SK-N-SH (cell line): ENCODE data around the gene HBA1. TPM values are rescaled to one million over a fixed set of nuclear protein-coding genes. Genes with fewer than 3 reads are reported as not detected.

Source experiments
- CTCF ChIA-PET: fragments of 300-600, 350-600 bp; formaldehyde crosslinking; extraction: SDS; loops from one replicate; lab custom pipeline; 2021; lab: Yijun Ruan, JAX
- POLR2A ChIA-PET: fragments of 350-600 bp; sonication (Branson Sonifier 250); formaldehyde crosslinking; extraction: SDS; loops from one replicate; lab custom pipeline; 2020; ENCODE audit warnings: antibody characterized with exemption, inconsistent platforms; lab: Yijun Ruan, JAX
- DNase-seq: peaks from one replicate; pipeline ENCODE4 v3.0.0; 2012
- H2AFZ ChIP-seq: fragments of 200-600 bp; sonication (generic); 2 replicates; pipeline ENCODE4 v1.8.1; 2016; ENCODE audit warnings: antibody characterized with exemption, mild to moderate bottlenecking, low read depth
- H3F3A ChIP-seq: fragments of 200-600 bp; sonication (generic); replicated peaks from 2 replicates; pipeline ENCODE3; 2016; ENCODE audit warnings: antibody characterized with exemption, mild to moderate bottlenecking; ENCODE audit not compliant: insufficient read depth
- H3K27ac ChIP-seq, 2 experiments: fragments of 200-500 bp in 1 of 2; fragments of 200-600 bp in 1 of 2; sonication (Bioruptor generic) in 1 of 2; sonication (generic), shearing (Covaris generic) in 1 of 2; 2 replicates each; pipeline versions ENCODE4 v1.5.1 to v1.6.1; 2014 to 2016; ENCODE audit warnings: low read depth in 2 of 2, inconsistent platforms in 1 of 2, low read length in 1 of 2, mild to moderate bottlenecking in 1 of 2, mixed read lengths in 1 of 2
- H3K27me3 ChIP-seq: fragments of 200-600 bp; sonication (generic), shearing (Covaris generic); 2 replicates; pipeline ENCODE4 v1.6.1; 2016; ENCODE audit warnings: mixed run types; ENCODE audit not compliant: insufficient read depth
- H3K36me3 ChIP-seq, 2 experiments: fragments of 200-500 bp in 1 of 2; fragments of 200-600 bp in 1 of 2; sonication (Bioruptor generic) in 1 of 2; sonication (generic) in 1 of 2; replicated peaks in 1 of 2; 2 replicates each; pipeline versions ENCODE3 to v1.5.1; 2014 to 2016; ENCODE audit warnings: low read length in 1 of 2, mild to moderate bottlenecking in 1 of 2; ENCODE audit not compliant: insufficient read depth in 2 of 2, control insufficient read depth in 1 of 2
- H3K4me1 ChIP-seq, 2 experiments: fragments of 200-500 bp in 1 of 2; fragments of 200-600 bp in 1 of 2; sonication (Bioruptor generic) in 1 of 2; sonication (generic), shearing (Covaris generic) in 1 of 2; 2 replicates each; pipeline versions ENCODE4 v1.5.1 to v1.6.1; 2014 to 2016; ENCODE audit warnings: low read depth in 1 of 2, low read length in 1 of 2, mixed run types in 1 of 2; ENCODE audit not compliant: insufficient read depth in 2 of 2, control insufficient read depth in 1 of 2
- H3K4me2 ChIP-seq: fragments of 200-600 bp; sonication (generic), shearing (Covaris generic); 2 replicates; pipeline ENCODE4 v1.6.1; 2017; ENCODE audit warnings: mixed run types
- H3K4me3 ChIP-seq, 2 experiments: fragments of 200-500 bp in 1 of 2; fragments of 200-600 bp in 1 of 2; sonication (Bioruptor generic) in 1 of 2; sonication (generic), shearing (Covaris generic) in 1 of 2; 2 replicates each; pipeline versions ENCODE4 v1.5.1 to v1.8.1; 2014 to 2016; ENCODE audit warnings: low read depth in 2 of 2, inconsistent platforms in 1 of 2, low read length in 1 of 2, mild to moderate bottlenecking in 1 of 2, mixed read lengths in 1 of 2, moderate library complexity in 1 of 2
- H3K79me2 ChIP-seq: fragments of 200-600 bp; sonication (generic); 2 replicates; pipeline ENCODE4 v1.8.1; 2017; ENCODE audit warnings: mild to moderate bottlenecking; ENCODE audit not compliant: insufficient read depth
- H3K9ac ChIP-seq: fragments of 200-600 bp; sonication (generic); 2 replicates; pipeline ENCODE4 v1.6.1; 2017; ENCODE audit warnings: mixed run types
- H3K9me2 ChIP-seq: fragments of 200-600 bp; sonication (generic); 2 replicates; pipeline ENCODE4 v1.6.1; 2017; ENCODE audit warnings: mixed run types
- H3K9me3 ChIP-seq: fragments of 200-600 bp; sonication (generic); 2 replicates; pipeline ENCODE4 v1.6.1; 2017; ENCODE audit warnings: mixed run types, mild to moderate bottlenecking, moderate library complexity
- H4K20me1 ChIP-seq: fragments of 200-600 bp; sonication (generic); 2 replicates; pipeline ENCODE4 v1.6.1; 2017; ENCODE audit warnings: mild to moderate bottlenecking, mixed run types; ENCODE audit not compliant: insufficient read depth
- EZH2phosphoT487 ChIP-seq: fragments of 200-600 bp; sonication (generic); IDR thresholded peaks from 2 replicates; pipeline ENCODE4 v1.6.1; 2017; ENCODE audit warnings: low read depth, mixed run types, mild to moderate bottlenecking, antibody characterized with exemption, moderate library complexity, borderline replicate concordance
- GABPA ChIP-seq: IDR thresholded peaks from 2 replicates; pipeline ENCODE4 v1.4.0; 2012; ENCODE audit warnings: low read depth, mild to moderate bottlenecking
- JUND ChIP-seq: IDR thresholded peaks from 2 replicates; pipeline ENCODE4 v1.4.0; 2012
- MXI1 ChIP-seq: IDR thresholded peaks from 2 replicates; pipeline ENCODE4 v1.6.1; 2012; ENCODE audit warnings: mild to moderate bottlenecking, low read depth, low read length, improper control_type of control experiment
- POLR2AphosphoS5 ChIP-seq: IDR thresholded peaks from 2 replicates; pipeline ENCODE4 v1.6.1; 2012; ENCODE audit warnings: low read depth, low read length
- RAD21 ChIP-seq: IDR thresholded peaks from 2 replicates; pipeline ENCODE4 v1.6.1; 2012; ENCODE audit warnings: mild to moderate bottlenecking, low read length
- RFX5 ChIP-seq: IDR thresholded peaks from 2 replicates; pipeline ENCODE4 v1.6.1; 2012; ENCODE audit warnings: mild to moderate bottlenecking, improper control_type of control experiment, low read length
- RXRA ChIP-seq: IDR thresholded peaks from 2 replicates; pipeline ENCODE4 v1.4.0; 2012; ENCODE audit warnings: low read depth, mild to moderate bottlenecking, borderline replicate concordance
- SIN3A ChIP-seq: IDR thresholded peaks from 2 replicates; pipeline ENCODE4 v1.6.1; 2012; ENCODE audit warnings: low read depth, mild to moderate bottlenecking, low read length, moderate library complexity, borderline replicate concordance
- SMC3 ChIP-seq: IDR thresholded peaks from 2 replicates; pipeline ENCODE4 v1.6.1; 2012; ENCODE audit warnings: low read depth, low read length, improper control_type of control experiment
- YY1 ChIP-seq: IDR thresholded peaks from 2 replicates; pipeline ENCODE4 v1.4.0; 2012; ENCODE audit warnings: low read depth, mild to moderate bottlenecking
- whole genome bisulfite sequencing: methylation state at CpG from one replicate; pipeline ENCODE4 v1.1.6; 2017; ENCODE audit warnings: low lambda C conversion rate; 5-methylcytosine and 5-hydroxymethylcytosine counted together
- polyA plus RNA-seq, 3 experiments: library from polyadenylated mRNA; depleted of rRNA; stranded (reverse); fragments of >200 nt; gene quantifications; 2 replicates each; pipeline ENCODE4 v1.2.3, GENCODE V29; 2012
- TF ChIP-seq, protein P1 (sequence below): IDR thresholded peaks from 2 replicates; pipeline ENCODE4 v1.6.1; 2012; ENCODE audit warnings: mild to moderate bottlenecking, low read depth, low read length, moderate library complexity
- TF ChIP-seq, protein P2 (sequence below): IDR thresholded peaks from 2 replicates; pipeline ENCODE4; 2012

HBA1 gene
- polyA plus RNA-seq, 1 of the 3 experiments (the other 2 are of a cell fraction): not detected

DNA sequence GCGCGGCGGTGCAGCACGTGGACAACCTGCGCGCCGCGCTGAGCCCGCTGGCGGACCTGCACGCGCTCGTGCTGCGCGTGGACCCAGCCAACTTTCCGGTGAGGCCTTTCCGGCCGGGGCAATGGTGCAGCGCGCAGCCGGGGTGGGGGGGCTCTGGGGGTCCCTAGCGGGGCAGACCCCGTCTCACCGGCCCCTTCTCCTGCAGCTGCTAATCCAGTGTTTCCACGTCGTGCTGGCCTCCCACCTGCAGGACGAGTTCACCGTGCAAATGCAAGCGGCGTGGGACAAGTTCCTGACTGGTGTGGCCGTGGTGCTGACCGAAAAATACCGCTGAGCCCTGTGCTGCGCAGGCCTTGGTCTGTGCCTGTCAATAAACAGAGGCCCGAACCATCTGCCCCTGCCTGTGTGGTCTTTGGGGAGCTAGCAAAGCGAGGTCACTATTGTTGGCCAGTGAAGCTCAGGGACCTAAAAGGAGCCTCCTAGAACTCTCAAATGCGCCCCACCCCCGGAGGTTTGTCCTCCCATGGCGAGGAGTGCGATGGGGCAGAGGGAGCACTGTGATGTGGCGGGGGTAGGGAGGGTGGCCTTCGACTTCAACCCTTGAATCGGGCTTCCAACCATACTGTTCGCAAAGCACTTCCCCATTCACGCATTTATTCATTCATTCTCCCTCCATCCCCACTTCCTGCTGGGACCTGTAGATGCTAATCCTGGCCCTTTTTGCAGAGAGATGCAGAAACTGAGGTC is 9.9 kb upstream of the HBA1 start:
- Histone ChIP-seq H3K36me3 (no peaks in the 10 kb centered on the region), H3K4me2 (no peak overlapping the region), H3K9me2 (no peaks in the 10 kb centered on the region), H3F3A (no peaks in the 10 kb centered on the region), H2AFZ (no peak overlapping the region)
- POLR2A ChIA-PET: no interaction called here
- 61% methylated on average over 18 of the region's 45 CpGs for WGBS
- CTCF ChIA-PET: interaction anchor here (1.0 to 2.8 kb wide), 7 partner anchors 10 to 195 kb away, joined by 3 to 18 read pairs (median 5); partner anchors contain the start of gene HBQ1
- TF ChIP-seq EZH2phosphoT487 (no peak), RFX5 (no peak), RAD21 (no peak), YY1 (no peak), MXI1 (no peak), POLR2AphosphoS5 (no peak), JUND (no peak), GABPA (no peak), SIN3A (no peak), RXRA (no peak), SMC3 (no peak)
- TF ChIP-seq, protein P1, sequence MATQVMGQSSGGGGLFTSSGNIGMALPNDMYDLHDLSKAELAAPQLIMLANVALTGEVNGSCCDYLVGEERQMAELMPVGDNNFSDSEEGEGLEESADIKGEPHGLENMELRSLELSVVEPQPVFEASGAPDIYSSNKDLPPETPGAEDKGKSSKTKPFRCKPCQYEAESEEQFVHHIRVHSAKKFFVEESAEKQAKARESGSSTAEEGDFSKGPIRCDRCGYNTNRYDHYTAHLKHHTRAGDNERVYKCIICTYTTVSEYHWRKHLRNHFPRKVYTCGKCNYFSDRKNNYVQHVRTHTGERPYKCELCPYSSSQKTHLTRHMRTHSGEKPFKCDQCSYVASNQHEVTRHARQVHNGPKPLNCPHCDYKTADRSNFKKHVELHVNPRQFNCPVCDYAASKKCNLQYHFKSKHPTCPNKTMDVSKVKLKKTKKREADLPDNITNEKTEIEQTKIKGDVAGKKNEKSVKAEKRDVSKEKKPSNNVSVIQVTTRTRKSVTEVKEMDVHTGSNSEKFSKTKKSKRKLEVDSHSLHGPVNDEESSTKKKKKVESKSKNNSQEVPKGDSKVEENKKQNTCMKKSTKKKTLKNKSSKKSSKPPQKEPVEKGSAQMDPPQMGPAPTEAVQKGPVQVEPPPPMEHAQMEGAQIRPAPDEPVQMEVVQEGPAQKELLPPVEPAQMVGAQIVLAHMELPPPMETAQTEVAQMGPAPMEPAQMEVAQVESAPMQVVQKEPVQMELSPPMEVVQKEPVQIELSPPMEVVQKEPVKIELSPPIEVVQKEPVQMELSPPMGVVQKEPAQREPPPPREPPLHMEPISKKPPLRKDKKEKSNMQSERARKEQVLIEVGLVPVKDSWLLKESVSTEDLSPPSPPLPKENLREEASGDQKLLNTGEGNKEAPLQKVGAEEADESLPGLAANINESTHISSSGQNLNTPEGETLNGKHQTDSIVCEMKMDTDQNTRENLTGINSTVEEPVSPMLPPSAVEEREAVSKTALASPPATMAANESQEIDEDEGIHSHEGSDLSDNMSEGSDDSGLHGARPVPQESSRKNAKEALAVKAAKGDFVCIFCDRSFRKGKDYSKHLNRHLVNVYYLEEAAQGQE: no peak
- TF ChIP-seq, protein P2, sequence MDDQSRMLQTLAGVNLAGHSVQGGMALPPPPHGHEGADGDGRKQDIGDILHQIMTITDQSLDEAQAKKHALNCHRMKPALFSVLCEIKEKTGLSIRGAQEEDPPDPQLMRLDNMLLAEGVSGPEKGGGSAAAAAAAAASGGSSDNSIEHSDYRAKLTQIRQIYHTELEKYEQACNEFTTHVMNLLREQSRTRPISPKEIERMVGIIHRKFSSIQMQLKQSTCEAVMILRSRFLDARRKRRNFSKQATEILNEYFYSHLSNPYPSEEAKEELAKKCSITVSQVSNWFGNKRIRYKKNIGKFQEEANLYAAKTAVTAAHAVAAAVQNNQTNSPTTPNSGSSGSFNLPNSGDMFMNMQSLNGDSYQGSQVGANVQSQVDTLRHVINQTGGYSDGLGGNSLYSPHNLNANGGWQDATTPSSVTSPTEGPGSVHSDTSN: no peak
- TF ChIP-seq, all 33 proteins: peak for 0
- no peak overlapping the region for H3K9ac ChIP-seq
- H3K4me1 ChIP-seq: peaks cover 0 to 13% of the 10 kb centered on the region in 2 experiments; a peak in 1 of 4 replicates
- no peak for DNase-seq
- H3K27me3 ChIP-seq: peaks cover 28% of the 10 kb centered on the region
- H3K79me2 ChIP-seq: no peaks in the 10 kb centered on the region
- H4K20me1 ChIP-seq: peaks cover 4% of the 10 kb centered on the region; the same call in 1 of the 2 replicates
- no peaks in the 10 kb centered on the region for H3K9me3 ChIP-seq
- no peak overlapping the region for H3K27ac ChIP-seq
- H3K4me3 ChIP-seq: no peak overlapping the region; a peak in 1 of 4 replicates
